Measurements from ENCODE around the gene CRACR2B. TPM values are rescaled to one million over a fixed set of nuclear protein-coding genes. Genes with fewer than 3 reads are reported as not detected.

Gene CRACR2B
- total and polyA plus RNA-seq, 2 of the 8 experiments (the other 6 are each of a cell fraction or from before 2014, with no cell fraction given), result 18.2 to 26.4 TPM

- H2BK5ac ChIP-seq (ENCODE audit: low read depth, low read length), result no peak overlapping the region
Measured at GRCh38 chr11:866481-866880, 38.8 kb downstream of the CRACR2B start.

More at GRCh38 chr11:866481-866880, 38.8 kb downstream of the CRACR2B start:
- Histone ChIP-seq H4K20me1 (replicated peaks in 1 of 2; ENCODE audit: control insufficient read depth in 1 of 2, insufficient read depth in 2 of 2, low read length in 2 of 2) (peaks cover 9 to 39% of the 10 kb centered on the region in 2 experiments), H3K4me3 (ENCODE audit: extremely low read depth in 1 of 4, insufficient read depth in 2 of 4, low read depth in 3 of 4, low read length in 4 of 4) (no peak overlapping the region), H3K4me2 (ENCODE audit: insufficient read depth in 1 of 2, low read depth in 2 of 2, low read length in 2 of 2) (no peak overlapping the region), H4K91ac (replicated peaks; ENCODE audit: insufficient read length, low read length) (no peak overlapping the region), H3K18ac (ENCODE audit: extremely low read depth, low read length) (no peak overlapping the region), H3K56ac (replicated peaks; ENCODE audit: insufficient read length, low read depth, low read length) (no peak overlapping the region), H3K79me2 (ENCODE audit: control insufficient read depth in 1 of 2, insufficient read depth in 2 of 2, low read length in 2 of 2) (no peaks in the 10 kb centered on the region), H3K79me1 (ENCODE audit: low read depth, low read length) (no peaks in the 10 kb centered on the region), H2BK12ac (ENCODE audit: low read depth, low read length) (no peak overlapping the region), H3K14ac (ENCODE audit: insufficient read length) (no peak overlapping the region), H3K9me3 (ENCODE audit: insufficient read depth in 2 of 2, low read depth in 1 of 2, low read length in 1 of 2) (no peaks in the 10 kb centered on the region), H2BK20ac (ENCODE audit: low read length) (no peak overlapping the region), H2BK15ac (ENCODE audit: low read length) (no peak overlapping the region), H3K36me3 (ENCODE audit: control insufficient read depth in 2 of 4, insufficient read depth in 4 of 4, low read length in 3 of 4) (peaks cover 0 to 4% (median 0%) of the 10 kb centered on the region in 4 experiments; a peak in 3 of 8 replicates), H3K23ac (ENCODE audit: insufficient read length) (no peak overlapping the region), H3K27ac (ENCODE audit: low read depth, low read length) (no peak overlapping the region), H3K9ac (replicated peaks in 1 of 4; ENCODE audit: extremely low read depth in 1 of 4, low read depth in 3 of 4, low read length in 3 of 4) (no peak overlapping the region; a peak in 1 of 7 replicates), H2AFZ (ENCODE audit: low read length) (no peak overlapping the region), H4K5ac (ENCODE audit: insufficient read length, low read depth, low read length) (no peak overlapping the region), H4K8ac (ENCODE audit: extremely low read depth, insufficient read depth, low read length) (no peak overlapping the region), H3K4me1 (replicated peaks in 1 of 4; ENCODE audit: control insufficient read depth in 3 of 4, insufficient read depth in 4 of 4, low read length in 3 of 4) (peaks cover 0 to 36% (median 29%) of the 10 kb centered on the region in 4 experiments; a peak in 6 of 7 replicates), H3K27me3 (replicated peaks in 1 of 4; ENCODE audit: control insufficient read depth in 3 of 4, extremely low read depth in 1 of 4, insufficient read depth in 3 of 4, low read length in 3 of 4) (no peaks in the 10 kb centered on the region), H2AK5ac (ENCODE audit: low read depth, low read length) (no peak overlapping the region), H3K4ac (replicated peaks; ENCODE audit: insufficient read length, low read depth, low read length) (no peak overlapping the region), H2BK120ac (replicated peaks; ENCODE audit: low read depth, low read length) (no peak overlapping the region), H3K23me2 (ENCODE audit: low read depth, low read length) (no peaks in the 10 kb centered on the region)
- TF ChIP-seq CBX5 (IDR thresholded peaks at IDR 0.05; ENCODE audit: low read depth, low read length) (no peak), SIX5 (IDR thresholded peaks at IDR 0.05; ENCODE audit: low read depth, low read length) (no peak), GABPA (IDR thresholded peaks at IDR 0.05; ENCODE audit: borderline replicate concordance, insufficient read depth, low read length) (no peak), POLR2A (IDR thresholded peaks at IDR 0.05; ENCODE audit: control extremely low read depth in 1 of 2, low read depth in 2 of 2, low read length in 2 of 2) (peak in 1 of 2 experiments; percentile 49; a peak in 1 of 3 replicates), POLR2AphosphoS5 (IDR thresholded peaks at IDR 0.05; ENCODE audit: low read depth, low read length) (peak; percentile 72; the same call in 1 of the 2 replicates), SRF (IDR thresholded peaks at IDR 0.05; ENCODE audit: low read depth, low read length) (no peak), SAP30 (IDR thresholded peaks at IDR 0.05; ENCODE audit: insufficient read depth, insufficient replicate concordance, low read length) (no peak), TBP (IDR thresholded peaks at IDR 0.05; ENCODE audit: low read depth, low read length) (no peak)
- no peak for DNase-seq (ENCODE audit: low read depth in 1 of 2, low spot score in 2 of 2)
- ChIA-PET CTCF (ENCODE audit: partially characterized antibody) (interaction anchor here (0.7 to 6.3 kb wide), 5 partner anchors 10 to 180 kb away, joined by 3 to 35 read pairs (median 4); no protein-coding TSS in a partner anchor), POLR2A (ENCODE audit: partially characterized antibody) (interaction anchor here (1.3 to 4.8 kb wide), 5 partner anchors 8 to 184 kb away, joined by 3 to 24 read pairs (median 5); no protein-coding TSS in a partner anchor)
- FAIRE-seq, result no peak
- WGBS, 2 experiments (ENCODE audit: extremely low coverage in 1 of 2, insufficient coverage in 1 of 2, insufficient read length in 1 of 2, insufficient replicate concordance in 2 of 2, low coverage in 1 of 2, low lambda C conversion rate in 2 of 2, missing lambda C conversion rate in 1 of 2), result 80% methylated on average over 1 of the region's 14 CpGs; no CpG with 5 or more reads in 1 of the 2 experiments

Measured in H1 (cell line).